GM19328 (cell line): Measurements from ENCODE around the gene TMPRSS9.

ENCODE experiments used
- ATAC-seq: cut with Tn5 transposase; IDR thresholded peaks from one replicate; pipeline ENCODE4 v1.9.1; 2021; ENCODE audit warnings: mild to moderate bottlenecking, moderate library complexity; ENCODE audit not compliant: unreplicated experiment

Gene TMPRSS9

DNA sequence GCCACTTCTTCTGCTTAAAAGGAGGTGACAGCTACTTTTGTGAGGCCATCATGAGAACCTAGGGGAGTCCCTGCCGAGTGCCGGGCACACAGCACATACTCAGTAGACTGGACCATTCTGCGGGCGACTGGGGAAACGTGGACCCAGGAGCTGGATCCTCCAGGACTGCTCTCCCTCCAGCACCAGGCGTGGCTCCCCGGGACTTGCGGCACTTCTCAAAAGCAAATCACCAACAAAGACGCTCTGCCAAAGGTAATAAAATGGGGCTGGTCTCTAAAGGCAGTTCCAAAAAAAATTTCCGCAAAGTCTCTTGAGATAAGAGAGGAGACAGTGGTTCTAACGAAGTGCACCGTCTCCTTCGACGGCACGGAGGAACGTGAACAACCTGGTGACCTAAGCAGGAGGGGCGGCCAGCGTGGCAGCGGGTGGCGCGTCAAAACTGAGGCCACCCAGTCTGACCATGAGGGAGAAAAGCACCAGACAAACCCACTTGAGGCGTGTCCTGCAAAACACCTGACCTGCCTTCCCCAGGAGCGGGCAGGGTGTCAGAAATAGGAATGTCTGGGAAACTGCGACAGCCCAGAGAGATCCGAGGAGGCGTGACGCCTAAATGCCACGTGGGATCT, 1.4 kb upstream of the TMPRSS9 start:
- no peak for ATAC-seq

DNA sequence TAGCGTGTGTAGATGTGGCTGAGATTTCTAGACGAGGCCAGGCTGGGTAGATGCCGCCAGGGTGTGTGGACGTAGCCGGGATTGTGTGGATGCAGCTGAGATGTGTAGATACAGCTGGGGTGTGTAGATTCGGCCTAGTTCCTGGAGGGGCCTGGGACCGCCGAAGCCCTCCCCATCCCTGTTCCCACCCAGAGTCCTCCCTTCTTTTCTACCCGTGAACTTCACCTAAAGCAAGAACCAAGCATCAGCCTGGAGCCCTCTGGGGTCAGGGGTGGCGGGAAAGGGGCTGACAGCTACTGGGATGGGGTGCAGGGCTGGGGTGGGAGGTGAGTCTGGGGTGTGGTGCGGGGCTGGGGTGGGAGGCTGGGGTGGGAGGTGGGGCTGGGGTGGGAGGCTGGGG, 768 bp downstream of the TMPRSS9 start:
- ATAC-seq = no peak

DNA sequence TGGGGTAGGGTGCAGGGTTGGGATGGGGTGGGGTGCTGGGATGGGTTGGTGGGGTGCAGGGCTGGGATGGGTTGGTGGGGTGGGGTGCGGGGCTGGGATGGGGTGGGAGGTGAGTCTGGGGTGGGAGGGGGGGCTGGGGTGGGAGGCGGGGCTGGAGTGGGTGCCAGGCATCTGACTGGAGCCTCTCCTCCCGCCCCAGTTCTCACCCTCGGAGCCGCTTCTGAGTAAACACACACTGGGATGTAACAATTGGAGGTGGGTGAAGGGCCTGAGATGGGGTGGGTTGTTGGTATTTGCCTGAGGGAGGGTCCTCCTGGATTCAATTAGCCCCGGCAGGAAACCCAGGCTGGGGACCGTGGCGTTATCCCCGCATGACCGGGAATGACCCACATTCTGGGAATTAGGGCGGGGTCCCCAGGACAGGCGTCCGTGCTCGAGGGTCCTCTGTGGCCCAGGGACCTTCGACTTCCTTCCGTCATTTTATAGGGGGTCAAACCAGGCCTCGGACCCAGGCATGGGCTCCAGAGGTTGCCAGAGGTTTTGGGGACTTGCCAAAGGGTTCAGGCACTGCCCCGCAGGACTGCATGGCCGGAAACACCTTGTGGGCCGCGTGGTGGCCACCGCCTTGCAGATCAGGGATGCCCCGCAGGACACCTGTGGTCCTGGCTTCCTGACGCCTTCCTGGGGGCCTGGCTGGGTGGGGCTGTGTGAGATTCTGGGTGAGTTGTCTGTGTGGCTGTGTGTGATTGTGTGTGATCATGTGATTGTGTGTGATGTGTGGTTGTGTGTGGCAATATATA, 1.4 kb downstream of the TMPRSS9 start:
- ATAC-seq = no peak

DNA sequence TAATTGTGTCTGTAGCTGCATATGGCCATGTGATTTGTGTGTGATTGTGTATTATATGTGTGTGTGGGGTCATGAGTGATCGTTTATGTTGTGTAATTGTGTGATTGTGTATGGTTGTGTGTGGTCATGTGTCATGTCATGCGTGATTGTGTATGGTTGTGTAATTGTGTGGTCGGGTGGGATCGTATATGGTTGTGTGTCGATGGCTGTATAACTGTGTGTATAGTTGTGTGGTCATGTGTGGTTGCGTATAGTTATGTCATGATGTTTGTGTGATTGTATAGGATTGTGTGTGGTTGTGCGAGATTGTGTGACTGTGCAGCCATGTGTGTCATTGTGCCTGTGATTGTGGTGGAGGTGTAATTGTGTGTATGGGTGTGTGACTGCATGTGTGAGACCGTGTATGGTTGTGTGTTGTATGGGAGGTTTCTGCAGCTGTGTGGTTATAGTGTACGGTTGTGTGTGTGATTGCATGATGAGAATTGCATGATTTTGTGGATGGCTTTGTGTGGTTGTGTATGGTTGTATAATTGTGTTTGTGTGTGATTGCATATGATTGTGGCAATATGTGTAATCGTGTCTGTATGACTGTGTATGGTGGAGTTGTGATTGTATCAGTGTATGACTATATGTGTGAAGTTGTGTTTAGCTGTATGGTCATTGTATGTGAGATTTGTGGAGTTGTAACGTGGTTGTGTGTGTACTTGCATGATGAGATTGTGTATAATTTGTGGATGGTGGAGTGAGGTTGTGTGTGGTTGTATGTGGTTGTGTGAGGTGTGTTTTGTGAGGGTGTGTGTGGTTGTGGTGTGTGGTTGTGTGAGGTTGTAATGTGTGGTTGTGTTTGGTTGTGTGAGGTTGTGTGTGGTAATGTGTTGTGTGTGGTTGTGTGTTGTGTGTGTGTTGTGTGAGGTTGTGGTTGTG, 2.2 kb downstream of the TMPRSS9 start:
- no peak for ATAC-seq

DNA sequence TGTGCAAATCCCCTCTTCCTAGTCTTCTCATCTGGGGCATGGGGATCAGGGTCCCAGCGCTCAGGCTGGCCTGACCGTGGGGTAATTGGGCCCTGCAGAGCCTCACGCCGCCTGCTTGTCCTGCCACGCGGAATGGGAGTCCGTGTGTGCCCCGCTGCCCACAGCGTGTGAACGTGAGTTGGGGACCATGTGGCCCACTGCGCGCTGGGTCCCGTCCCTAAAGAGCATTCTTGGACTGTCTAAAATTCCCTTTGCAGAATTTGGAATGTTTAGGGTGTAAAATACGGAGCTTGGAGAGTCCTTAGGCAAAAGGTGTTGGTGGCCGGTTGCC, 2.9 kb downstream of the TMPRSS9 start:
- ATAC-seq = no peak

DNA sequence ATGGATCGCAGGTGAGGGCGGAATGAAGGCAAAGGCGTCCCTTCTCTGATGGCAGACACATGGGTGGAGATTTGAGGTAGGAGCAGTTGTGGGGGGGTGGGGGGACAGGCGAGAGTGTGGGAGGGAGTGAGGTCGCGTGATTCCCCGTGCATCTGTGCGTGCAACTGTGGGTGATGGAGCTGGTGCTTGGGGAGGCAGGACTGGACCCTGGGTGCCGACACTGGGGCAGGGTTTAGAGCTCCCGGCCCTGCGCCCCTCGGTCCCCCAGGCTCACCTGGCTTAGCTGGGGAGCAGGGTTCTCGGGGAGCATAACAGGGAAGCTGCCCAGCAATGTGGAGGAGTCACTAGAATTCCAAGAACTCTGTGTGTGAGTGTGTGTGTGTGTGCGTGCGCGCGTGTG, 3.4 kb downstream of the TMPRSS9 start:
- ATAC-seq = no peak

DNA sequence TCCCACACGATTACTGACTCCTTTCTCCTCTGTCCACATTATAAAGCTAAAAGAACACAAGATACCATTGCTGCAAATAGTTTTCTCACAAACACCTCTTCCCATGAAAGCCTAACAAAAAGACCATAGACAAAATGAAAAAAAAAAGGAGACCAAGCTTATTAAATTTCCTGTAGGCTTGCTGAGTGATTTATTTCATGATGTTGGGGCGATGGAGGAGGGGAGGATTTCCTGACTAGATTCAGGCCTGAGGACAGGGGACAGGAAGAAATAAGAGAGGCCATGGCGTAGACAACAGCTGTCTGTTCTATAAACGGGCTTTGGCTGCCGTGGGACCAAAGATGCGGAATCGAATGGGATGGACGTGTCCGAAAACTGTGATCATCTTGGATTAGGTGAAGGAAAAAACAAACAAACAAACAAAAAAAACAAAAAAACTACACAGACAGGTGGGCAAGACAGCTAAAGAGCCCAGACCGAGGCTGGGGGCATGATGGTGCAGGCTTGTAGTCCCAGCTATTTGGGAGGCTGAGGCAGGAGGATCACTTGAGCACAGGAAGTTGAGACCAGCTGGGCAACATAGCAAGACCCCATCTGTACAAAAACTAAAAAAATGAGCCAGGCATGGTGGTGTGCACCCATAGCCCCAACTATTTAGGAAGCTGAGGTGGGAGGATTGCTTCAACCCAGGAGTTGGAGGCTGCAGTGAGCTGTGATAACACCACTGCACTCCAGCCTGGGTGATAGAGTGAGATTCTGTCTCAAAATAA, 5.3 kb downstream of the TMPRSS9 start:
- no peak for ATAC-seq

DNA sequence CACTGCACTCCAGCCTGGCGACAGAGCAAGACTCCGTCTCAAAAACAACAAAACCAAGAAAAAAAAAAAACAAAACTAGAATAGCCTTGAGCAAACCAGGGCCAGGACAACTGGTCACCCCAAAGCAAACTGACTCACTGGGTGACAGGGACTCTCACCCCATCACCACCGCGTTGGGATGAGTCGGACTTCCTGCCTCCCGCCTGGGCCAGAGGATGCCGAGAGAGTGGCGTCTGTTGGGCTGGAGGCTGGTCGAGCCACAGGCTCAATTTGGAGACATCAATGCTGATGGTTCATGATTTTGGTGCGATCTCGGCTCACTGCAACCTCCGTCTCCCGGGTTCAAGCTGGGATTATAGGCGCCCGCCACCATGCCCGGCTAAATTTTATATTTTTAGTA, 11.6 kb downstream of the TMPRSS9 start:
- ATAC-seq = no peak

DNA sequence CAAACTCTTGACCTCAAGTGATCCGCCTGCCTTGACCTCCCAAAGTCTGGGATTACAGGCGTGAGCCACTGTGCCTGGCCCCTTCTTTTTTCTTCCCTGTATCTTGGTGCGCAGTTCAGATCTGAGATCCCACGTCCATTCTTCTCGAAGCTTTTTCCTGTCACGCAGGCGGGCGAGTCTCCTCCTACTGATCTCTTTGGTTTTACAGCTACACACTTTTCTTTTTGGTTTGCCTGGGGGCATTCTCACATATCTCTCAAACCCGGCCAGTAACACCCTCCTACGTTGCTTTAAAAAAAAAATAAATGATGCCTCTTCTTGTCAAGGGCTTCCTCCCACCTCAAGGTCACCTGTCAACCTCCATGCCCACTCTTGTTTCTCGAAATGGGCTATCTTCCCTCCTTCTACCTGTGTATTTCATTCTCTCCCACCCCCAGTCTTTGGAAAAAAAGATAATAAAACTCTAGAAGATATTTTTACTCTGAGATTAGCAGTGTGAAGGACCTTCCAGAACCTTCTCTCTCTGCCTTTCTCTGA, 12.1 kb downstream of the TMPRSS9 start:
- ATAC-seq = no peak

DNA sequence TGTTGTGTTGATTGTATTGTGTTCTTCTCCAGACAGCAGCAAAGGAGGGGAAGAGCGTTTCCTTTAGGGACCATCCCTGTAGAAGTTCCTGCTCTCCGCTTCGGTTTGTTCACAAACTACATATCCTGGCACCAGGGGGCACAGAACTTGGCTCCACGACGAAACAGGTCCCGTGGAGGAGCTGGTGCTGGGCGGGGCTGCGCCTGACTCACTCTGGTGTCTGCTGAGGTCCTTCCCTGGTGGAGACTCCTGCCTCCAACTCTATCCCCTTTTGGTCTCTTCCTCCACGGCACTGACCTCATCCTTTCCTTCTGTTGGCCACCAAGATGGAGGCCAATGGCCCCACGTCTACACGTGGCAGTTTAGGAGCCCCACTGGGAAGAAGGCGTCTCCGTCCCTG, 14.7 kb downstream of the TMPRSS9 start:
- ATAC-seq = no peak

DNA sequence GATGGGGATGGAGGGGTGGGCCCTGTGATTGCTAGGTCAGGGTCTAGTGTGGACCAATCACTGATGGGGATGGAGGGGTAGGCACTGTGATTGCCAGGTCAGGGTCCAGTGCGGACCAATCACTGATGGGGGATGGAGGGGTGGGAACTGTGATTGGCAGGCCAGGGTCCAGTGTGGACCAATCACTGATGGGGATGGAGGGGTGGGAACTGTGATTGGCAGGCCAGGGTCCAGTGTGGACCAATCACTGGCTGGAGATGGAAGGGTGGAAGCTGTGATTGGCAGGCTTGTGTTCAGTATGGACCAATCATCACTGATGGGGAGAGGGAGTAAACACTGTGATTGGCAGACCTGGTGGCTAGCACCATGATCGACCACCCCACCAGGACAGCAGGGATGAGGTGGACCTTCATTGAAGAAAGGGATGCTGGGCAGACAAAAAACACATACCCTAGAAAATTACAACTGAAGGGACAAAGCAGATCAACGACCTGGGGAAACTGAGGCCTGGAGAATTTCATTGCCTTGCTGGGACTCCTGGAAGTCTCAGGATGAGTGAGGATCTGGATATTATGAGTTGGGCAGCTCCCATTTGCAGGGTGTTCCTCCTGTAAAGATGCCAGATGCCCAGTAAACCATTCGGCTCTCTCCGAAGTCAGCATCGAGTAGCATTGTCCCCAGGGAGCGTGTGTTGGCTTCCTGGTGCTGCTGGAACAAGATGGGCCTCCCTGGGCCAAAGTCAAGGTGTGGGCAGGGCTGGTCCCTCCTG, 15.5 kb downstream of the TMPRSS9 start:
- no peak for ATAC-seq

DNA sequence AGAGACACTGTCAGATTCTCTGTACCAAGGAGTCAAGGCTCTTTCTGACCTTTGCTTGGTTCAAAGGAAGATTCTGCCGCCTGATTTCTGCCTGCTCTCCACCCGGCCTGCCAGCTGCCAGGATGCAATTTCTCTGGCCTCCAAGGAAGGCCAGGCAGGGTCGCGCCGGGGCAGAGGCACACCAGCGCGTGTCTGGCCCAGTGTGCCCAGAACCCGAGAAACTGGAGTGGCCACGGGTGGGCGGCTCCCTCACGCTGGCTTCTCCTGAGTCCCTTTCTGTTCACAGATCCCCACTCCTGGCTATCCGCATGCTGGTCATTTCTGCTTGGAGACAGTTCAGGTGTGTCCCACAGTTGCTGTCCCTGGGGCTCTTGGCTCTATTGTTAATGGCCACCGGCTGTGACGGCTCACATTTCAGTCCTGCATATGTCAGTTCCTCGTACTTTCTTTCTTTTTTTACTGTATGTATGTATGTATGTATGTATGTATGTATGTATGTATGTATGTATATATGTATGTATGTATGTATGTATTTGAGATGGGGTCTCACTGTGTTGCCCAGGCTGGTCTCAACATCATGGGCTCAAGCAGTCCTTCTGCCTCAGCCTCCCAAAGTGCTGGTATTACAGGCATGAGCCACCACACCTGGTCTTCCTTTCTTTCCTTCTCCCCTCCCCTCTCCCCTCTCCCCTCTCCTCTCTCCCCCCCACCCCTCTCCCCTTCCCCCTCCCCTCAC, 16.9 kb downstream of the TMPRSS9 start:
- ATAC-seq = no peak

DNA sequence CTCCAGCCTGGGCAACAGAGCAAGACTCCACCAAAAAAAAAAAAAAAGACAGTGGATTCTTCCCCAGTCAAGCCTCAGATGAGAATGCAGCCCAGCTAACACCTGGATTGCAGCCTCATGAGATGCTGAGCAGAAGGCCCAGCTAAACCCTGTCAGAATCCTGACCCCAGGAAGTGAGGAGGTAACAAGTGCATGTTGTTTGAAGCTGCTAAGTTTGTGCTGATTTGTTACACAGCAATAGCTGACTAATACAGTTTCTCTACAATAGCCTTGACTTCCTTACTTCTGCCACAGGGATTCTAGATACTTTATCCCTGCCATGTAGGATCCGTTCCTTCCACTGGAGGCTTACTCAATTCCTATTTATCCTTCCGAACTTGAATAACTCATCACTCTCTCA, 20.5 kb downstream of the TMPRSS9 start:
- ATAC-seq = no peak

DNA sequence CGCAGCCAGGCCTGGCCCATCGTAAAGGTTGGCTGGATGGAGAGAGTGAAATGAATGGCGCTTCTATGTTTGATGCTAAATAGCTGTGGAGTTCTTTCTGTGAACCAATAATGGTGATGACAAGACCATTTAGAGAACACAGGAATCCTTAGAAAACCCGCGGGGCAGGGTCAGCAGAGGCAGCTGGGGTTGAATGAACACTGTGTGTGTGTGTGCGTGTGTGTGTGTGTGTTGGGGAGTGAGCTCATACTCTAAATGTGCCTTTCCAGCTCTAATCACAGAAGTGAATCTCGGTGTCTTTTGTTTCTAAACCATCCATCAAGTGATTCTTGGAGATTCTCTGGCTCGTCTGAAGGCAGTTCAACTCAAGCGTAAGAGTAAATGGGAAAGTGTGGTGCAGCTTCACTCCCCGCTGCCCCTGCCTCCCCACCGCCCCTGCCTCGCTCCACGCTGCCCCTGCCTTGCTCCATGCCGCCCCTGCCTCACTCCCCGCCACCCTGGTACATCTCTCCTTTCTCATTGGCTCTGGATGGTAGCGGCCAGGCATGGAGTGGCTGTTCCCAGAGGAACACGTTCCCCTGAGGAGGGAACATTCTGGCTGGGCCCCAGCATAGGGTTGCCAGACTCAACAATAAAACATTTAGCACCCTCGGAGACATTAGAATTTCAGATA, 21.2 kb downstream of the TMPRSS9 start:
- no peak for ATAC-seq

DNA sequence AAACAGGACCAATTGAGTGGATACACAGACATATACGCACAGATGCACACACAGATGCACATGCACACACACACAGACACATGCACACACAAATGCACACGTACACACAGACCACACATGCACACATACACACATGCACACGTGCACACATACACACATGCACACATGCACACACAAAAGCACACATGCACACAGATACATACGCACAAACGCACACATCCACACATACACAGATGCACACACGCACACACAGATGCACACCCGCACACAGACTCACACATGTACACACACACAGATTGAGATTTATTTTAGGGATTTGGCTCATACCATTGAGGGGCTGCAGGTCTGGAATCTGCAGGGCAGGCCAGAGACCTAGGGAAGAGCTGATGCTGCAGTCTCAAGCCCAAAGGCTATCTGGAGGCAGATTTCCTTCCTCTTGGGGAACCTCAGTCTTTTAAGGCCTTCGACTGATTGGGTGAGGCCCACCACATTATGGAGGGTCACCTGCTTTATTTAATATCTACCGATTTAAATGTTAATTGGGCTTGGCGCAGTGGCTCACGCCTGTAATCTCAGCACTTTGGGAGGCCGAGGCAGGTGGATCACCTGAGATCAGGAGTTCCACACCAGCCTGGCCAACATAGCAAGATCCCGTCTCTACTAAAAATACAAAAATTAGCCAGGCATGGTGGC, 22.6 kb downstream of the TMPRSS9 start:
- ATAC-seq = no peak

DNA sequence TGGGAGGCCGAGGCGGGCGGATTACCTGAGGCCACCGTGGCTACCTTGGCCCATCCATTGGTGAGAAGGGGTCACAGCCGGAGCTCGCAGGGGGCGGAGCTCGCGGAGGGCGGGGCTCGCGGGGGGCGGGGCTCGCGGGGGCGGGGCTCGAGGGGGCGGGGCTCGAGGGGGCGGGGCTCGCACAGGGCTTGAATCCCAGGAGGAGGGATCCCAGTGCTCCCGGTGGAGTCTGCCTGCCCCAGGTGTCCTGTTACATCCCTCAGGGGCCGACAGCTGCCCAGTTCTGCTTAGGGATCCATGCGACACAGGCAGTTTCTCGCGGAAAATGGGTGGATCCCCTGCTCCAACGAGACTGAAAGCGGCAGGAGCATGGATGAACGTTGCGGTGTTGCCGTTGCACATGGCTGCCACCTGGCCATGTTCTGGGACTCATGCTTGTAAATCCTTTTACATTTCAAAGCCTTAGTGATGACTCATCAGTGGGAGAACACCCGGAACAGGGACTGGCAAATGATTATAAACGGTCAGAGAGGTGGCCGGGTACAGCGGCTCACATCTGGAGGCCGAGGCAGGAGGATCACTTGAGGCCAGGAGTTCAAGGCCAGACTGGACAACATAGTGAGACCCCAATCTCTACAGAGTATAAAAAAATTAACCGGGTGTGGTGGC, 25.1 kb downstream of the TMPRSS9 start:
- ATAC-seq = no peak

DNA sequence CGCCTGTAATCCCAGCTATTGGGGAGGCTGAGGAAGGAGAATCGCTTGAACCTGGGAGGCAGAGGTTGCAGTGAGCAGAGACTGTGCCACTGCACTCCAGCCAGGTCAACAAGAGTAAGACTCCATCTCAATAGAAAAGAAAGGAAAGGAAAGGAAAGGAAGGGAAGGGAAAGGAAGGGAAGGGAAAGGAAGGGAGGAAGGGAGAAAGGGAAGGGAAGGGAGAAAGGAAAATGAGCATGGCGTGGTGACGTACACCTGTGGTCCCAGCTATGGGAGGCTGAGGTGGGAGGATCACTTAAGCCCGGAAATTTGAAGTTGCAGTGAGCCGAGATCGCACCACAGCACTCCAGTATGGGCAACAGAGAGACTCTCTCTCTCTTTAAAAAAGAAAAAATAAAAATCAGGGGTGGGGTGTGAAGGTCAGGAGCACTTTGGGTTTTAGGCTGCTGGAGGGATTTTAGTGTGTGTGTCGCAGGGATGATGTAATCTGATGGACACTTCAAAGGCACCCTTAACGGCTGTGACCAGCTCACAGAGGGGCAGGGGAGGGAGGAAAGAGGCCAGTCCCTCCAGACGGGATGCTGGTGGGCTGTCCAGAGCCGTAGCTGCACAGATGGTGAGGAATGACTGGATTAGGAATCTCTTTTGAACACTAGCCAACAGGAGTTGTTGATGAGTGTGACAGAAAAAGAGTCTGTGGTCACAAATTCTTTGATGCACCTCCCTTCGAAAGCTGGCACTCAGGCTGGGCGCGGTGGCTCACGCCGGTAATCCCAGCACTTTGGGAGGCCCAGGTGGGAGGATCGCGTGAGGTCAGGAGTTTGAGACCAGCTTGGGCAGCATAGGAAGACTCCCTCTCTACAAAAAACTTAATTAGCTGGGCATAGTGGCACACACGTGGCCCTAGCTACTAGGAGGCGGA, 27.6 kb downstream of the TMPRSS9 start:
- ATAC-seq = no peak
